DMS79 (cell line): ENCODE results near the gene CDC26.
A peak's percentile ranks its signal among the peaks of the same experiment; 100 is the strongest.
"Not testable (repeated sequence)": the region's sequence is repeated elsewhere in the genome, so short reads cannot be mapped to it uniquely, and the experiment has no call there.

Source experiments
- DNase-seq: peaks from one replicate; lab custom pipeline; 2025; lab: John Stamatoyannopoulos, UW

The CDC26 gene

GRCh38 chr9:113275157-113276131 lies at the start of gene CDC26, which contains the start of gene PRPF4:
Gene CDC26, minus strand, starts transcription at chr9:113275572. Its CDS starts 3,065 bp downstream, at chr9:113272507.
Gene PRPF4, plus strand, starts transcription at chr9:113275658. Its CDS starts 86 bp downstream, at chr9:113275744.
- DNase-seq: peak; percentile 98

GRCh38 chr9:113322671-113323070 lies 47.3 kb upstream of the CDC26 start:
- DNase-seq: no peak

DNA sequence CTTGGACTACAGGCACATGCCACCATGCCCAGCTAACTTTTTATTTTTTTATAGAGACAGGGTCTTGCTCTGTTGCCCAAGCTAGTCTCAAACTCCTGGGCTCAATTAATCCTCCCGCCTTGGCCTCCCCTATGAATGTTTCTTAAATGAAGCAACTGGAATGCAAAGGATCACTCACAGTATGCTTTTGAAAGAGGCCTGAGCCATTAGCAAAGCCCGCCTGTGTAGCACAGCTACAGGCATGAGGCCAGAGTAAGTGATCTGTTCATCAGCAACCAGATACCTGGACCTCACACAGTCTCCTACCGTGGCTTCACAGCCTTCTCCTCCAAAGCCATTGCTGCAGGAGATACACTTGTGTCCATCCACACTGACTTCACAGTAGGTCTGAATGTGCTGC lies 44.7 kb upstream of the CDC26 start:
- DNase-seq: no peak

DNA sequence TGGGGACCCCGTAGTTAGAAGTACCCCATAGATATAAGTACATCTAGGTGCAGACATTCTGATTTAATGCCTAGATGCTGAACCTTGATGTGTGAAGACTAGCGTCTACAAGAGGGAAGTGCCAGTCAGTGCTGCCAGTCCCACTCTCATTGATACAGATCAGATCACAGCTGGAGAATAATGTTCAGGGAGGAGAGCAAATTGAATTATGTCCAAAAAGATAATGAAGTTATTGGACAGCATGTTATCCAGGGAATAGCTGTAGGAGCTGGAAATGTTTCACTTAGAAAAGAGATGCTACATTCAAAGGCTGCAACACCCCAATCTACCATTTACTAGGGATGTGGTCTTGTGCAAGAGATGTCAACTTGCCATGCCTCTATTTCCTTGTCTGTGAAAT lies 43.7 kb upstream of the CDC26 start:
- DNase-seq: no peak

DNA sequence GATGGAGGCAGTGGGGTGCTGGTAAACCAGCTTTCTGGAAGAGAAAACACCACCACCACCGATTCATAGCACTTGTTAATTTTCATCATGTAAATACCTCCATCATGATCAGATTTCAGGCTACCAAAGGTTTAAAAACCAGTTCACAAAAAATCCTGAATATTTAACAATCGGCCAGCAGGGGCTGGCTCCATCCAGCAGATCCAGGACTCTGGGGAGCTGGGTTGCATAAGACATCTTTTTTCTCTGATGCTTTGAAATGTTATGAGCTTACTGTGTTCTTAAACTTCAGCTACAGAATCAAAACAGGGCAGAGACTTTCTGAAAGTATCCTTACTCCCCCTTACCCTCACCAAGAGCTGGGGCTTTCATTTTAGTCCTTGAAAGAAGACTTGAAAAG lies 42.4 kb upstream of the CDC26 start:
- no peak for DNase-seq

DNA sequence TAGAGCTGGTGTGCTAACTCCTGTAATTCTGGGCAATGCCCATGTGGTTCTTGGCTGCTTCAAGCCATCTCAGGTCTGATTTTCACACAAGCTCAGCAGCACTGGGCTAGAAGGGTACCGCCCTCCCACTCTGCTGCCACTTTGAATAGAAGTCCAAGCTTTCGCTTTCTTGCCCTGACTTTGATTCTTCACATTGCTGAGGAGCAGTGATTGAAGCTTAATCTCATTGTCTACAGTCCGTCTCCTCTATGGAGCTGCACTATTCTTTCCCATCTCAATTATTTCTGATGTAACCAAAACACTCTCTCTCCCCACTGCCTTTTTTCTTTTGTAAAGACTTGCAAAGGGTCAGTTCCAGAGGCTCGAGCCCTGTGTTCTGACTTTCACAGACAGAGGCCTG lies 40.7 kb upstream of the CDC26 start:
- no peak for DNase-seq

- no peak for DNase-seq
These were observed 39.9 kb upstream of the CDC26 start for GRCh38 chr9:113315231-113315630.

DNA sequence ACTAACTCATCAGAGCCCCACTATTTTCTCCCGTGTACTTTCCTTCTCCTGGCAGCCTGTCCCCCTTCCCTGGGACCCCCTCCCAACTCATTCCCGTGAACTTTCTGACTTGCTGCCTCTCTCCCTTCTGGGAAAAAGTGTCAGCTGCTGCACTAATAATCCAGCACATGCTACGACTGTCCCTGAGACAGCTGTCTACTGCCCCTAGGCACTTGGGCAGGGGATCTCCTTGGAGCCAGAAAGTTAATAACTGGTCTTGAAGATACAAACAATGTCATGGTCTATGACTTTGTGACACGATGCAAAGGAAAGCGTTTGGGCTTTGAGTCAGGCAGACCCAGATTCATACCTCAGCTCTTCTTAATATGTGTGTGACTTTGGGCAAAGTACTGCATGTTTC lies 37.9 kb upstream of the CDC26 start:
- no peak for DNase-seq

GRCh38 chr9:113311961-113312360 lies 36.6 kb upstream of the CDC26 start:
- no peak for DNase-seq

GRCh38 chr9:113310538-113310937 lies 35.2 kb upstream of the CDC26 start:
- no peak for DNase-seq

GRCh38 chr9:113309204-113309813 lies 33.9 kb upstream of the CDC26 start:
- peak; percentile 33 for DNase-seq

DNA sequence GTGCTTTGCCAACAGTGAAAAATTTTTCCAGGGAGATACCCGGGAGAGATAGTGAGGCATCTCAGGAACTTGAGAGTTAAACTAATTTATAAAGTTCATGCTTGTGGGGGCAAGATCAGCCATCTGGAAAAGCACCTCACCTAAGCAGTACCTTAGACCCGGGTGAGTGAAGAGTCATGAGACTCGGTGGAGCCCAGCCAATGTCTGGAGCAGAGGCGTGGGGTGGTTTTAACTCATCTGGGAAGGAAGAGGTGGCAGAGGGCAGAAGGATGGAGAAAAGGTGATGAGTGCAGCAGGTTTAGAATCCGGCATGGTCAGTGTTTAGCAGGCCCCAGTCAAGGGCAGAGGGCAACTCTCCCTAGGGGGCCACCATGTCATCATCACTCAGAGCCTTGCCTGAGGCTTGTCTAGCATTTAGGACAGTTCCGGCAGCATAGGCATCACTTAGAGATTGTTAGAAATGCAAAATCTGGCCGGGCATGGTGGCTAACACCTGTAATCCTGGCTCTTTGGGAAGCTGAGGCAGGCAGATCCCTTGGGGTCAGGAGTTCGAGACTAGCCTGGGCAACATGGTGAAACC lies 32.1 kb upstream of the CDC26 start:
- DNase-seq: no peak

- DNase-seq: no peak
These were observed 31.2 kb upstream of the CDC26 start for GRCh38 chr9:113306566-113306965.

GRCh38 chr9:113302792-113303418 lies 27.5 kb upstream of the CDC26 start, which contains the start of gene RNF183:
Gene RNF183, minus strand, starts transcription at chr9:113303376. Its CDS starts 5,192 bp downstream, at chr9:113298184.
- no peak for DNase-seq

GRCh38 chr9:113301548-113301947 lies 26.2 kb upstream of the CDC26 start:
- DNase-seq: no peak

DNA sequence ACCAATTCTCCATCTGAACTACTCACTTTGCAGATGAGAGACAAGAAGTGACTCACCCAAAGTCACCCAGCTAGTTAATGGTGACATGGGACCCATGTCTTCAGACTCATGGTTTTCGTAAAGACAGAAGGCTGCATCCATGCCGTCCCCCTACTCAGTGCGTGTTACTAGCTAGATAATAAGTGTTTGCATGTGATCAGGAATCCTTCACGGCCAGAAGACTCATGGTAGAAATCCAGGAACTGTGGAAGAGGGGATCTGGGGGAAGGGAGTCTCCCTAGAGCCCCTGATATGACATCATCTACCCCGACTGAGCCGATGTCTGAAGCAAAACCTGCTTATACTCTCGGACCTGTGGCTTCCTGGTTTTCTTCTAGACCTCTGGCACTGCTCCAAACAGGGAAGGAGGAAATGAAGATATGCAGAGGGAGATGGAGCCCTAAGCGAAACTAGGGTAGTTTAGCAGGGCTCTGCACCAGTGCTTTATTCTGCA lies 24.5 kb upstream of the CDC26 start:
- peak; percentile 97 for DNase-seq

- peak; percentile 98 for DNase-seq
These were observed 23.8 kb upstream of the CDC26 start for GRCh38 chr9:113298924-113299770.

DNA sequence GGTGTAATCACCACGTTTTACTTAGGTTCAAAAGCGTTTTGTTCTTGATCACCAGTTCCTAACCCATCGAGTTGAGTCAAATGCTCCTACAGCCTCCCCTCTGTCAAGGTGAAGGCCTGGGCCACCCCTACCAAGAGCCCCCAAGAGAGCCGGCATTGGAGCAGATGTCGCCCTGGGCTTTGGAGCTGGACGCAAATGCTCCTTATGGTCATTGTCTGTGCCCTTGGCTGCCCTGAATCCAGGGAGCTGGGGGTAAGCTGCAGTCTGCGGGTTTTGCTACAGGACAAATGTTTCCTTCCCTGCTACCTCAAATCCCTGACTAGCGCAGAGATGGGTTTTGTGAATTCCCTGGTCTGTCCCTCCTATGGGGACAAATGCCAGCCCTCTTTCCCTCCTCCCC lies 22.9 kb upstream of the CDC26 start:
- no peak for DNase-seq

- DNase-seq: no peak
These were observed 21.6 kb upstream of the CDC26 start for GRCh38 chr9:113296796-113297558.

DNA sequence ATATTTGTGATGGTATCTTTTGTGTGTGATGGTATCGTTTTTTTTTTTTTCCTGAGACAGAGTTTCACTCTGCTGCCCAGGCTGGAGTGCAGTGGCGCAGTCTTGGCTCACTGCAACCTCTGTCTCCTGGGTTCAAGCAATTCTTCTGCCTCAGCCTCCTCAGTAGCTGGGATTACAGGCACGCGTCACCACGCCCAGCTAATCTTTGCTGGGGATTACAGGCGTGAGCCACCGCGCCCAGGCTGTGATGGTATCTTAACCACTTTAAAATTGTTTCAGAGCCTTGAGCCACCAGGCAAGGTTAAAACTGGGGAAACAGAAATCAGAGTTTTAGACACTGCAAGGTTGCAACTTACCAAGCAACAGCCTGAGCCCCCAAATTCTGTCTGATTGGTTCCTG lies 20.9 kb upstream of the CDC26 start:
- not testable (repeated sequence) for DNase-seq
